Subcutaneous abdominal adipose tissue (tissue), 5 donors: Measurements from ENCODE around the gene INSC.

Experiments
- H3K27ac ChIP-seq: one replicate; pipeline ENCODE4 v1.7.0; 2013; ENCODE audit warnings: low read depth, mild to moderate bottlenecking, inconsistent platforms, low read length, moderate library complexity
- H3K27me3 ChIP-seq, 5 donors: one replicate each; pipeline ENCODE4 v1.7.0; 2013; ENCODE audit warnings: low read length in 5 of 5, inconsistent platforms in 1 of 5; ENCODE audit not compliant: control insufficient read depth in 5 of 5, insufficient read depth in 4 of 5
- H3K36me3 ChIP-seq, 5 donors: one replicate each; pipeline ENCODE4 v1.7.0; 2013; ENCODE audit warnings: low read length in 5 of 5; ENCODE audit not compliant: control insufficient read depth in 5 of 5, insufficient read depth in 5 of 5
- H3K4me1 ChIP-seq, 5 donors: one replicate each; pipeline ENCODE4 v1.7.0; 2013; ENCODE audit warnings: low read length in 5 of 5, mild to moderate bottlenecking in 3 of 5, moderate library complexity in 1 of 5; ENCODE audit not compliant: control insufficient read depth in 5 of 5, insufficient read depth in 5 of 5
- H3K4me3 ChIP-seq, 5 donors: one replicate each; pipeline ENCODE4 v1.7.0; 2013; ENCODE audit warnings: low read length in 5 of 5, low read depth in 1 of 5
- H3K9ac ChIP-seq, 5 donors: one replicate each; pipeline ENCODE4 v1.7.0; 2013; ENCODE audit warnings: low read length in 5 of 5, mild to moderate bottlenecking in 4 of 5, moderate library complexity in 3 of 5
- H3K9me3 ChIP-seq, 5 donors: one replicate each; pipeline ENCODE4 v1.7.0; 2013; ENCODE audit warnings: low read length in 5 of 5; ENCODE audit not compliant: control insufficient read depth in 5 of 5
- donor health status: healthy.
- donor health status: healthy.
- donor health status: healthy.
- donor health status: healthy.
- donor health status: healthy.

INSC gene

DNA sequence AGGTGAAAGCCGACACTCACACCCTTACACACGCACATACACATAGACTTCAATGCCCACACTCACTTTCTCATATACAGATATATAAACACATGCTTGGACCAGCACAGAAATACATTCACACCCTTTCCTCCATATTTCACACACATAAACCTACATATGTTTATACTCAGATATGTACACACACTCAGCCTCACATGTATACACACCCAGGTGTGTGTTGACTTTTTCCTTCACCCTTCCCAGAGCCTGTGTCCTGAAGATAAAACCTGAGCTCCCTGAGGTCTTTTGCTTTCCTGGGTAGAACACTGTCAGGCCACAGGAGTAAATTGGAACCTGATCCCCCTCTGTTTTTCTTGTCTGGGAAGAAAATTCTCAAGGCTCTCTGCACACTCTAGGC, 62.8 kb downstream of the INSC start:
- Histone ChIP-seq H3K4me3 (no peak overlapping the region), H3K27me3 (peaks cover 0 to 3% (median 0%) of the 10 kb centered on the region in 5 donors), H3K4me1 (no peaks in the 10 kb centered on the region), H3K9me3 (no peaks in the 10 kb centered on the region), H3K27ac (no peak overlapping the region), H3K9ac (no peak overlapping the region), H3K36me3 (no peaks in the 10 kb centered on the region)

DNA sequence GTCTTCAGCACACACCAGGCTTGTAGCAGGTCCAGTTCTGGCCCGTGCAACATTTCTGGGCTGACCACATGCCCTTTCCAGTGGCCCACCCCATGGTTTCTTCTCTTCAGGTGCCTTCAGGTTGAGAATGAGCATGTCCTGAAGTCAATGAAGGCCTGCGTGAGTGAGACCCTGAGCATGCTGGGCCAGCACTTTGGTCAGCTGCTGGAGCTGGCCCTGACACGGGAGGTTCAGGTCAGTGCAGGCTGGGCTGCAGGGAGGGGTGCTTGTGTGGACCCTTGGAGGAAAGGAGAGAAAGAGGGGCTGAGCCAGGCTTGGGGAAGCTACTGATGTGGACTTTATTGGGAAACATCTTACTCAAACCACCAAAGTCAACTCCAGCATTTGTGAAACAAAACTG, 63.5 kb downstream of the INSC start:
- peaks cover 0 to 3% (median 0%) of the 10 kb centered on the region in 5 donors for H3K27me3 ChIP-seq

DNA sequence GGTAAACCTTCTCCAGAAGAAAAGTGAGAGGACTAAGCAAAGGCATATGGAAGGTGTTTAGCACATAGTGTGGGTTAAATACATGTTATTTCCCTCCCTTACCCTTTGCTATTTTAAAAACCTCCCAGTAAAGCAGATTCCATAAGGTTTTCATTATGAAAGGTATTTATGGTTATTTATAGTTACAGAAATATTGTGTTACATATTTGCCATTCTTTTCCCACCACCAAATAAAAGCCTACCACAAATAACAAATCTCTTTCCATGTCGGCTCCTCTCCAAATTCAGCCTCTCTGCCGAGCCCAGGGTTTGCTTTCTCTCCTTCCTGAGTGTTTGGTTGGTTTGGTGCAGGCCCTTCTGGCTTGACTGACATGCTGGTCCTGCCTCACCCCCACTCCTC, 64.4 kb downstream of the INSC start:
- Histone ChIP-seq H3K4me3 (no peak overlapping the region), H3K27ac (no peak overlapping the region), H3K9me3 (no peaks in the 10 kb centered on the region), H3K4me1 (no peaks in the 10 kb centered on the region), H3K27me3 (no peaks in the 10 kb centered on the region), H3K9ac (no peak overlapping the region), H3K36me3 (no peaks in the 10 kb centered on the region)

More for the DNA sequence above, 63.5 kb downstream of the INSC start:
- H3K9me3 ChIP-seq, result no peaks in the 10 kb centered on the region
- H3K9ac ChIP-seq, result no peak overlapping the region
- H3K4me1 ChIP-seq, result no peaks in the 10 kb centered on the region
- H3K36me3 ChIP-seq, result no peaks in the 10 kb centered on the region
- no peak overlapping the region for H3K27ac ChIP-seq
- H3K4me3 ChIP-seq, result no peak overlapping the region

DNA sequence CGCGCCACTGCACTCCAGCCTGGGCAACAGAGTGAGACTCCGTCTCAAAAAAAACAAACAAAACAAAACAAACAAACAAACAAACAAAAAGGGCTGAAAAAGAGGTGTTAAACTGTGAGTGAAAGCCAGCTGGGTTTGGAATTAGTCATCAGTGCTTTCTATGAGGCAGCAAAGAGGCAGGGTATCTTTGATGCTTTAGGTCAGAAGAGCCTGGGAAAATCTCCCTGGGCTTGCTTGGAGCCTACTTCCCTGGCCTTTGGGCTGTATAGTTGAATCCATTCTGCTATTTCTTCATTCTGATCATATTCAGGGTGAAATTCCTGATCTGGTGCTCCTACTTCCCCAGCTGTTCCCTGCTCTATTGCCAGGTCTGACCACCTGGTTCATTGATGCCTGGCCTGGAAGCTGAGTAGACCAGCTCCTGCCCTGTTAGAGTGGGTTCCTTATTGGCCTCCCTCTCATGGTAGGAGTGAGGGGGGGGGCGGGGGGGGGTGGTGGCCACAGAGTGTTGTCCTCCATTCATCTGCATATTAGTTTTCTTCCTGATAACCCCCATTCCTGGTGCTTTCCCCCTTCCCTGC, 65.6 kb downstream of the INSC start:
- Histone ChIP-seq H3K9ac (no peak overlapping the region), H3K4me1 (no peaks in the 10 kb centered on the region), H3K27ac (no peak overlapping the region), H3K4me3 (no peak overlapping the region), H3K9me3 (no peaks in the 10 kb centered on the region), H3K27me3 (no peaks in the 10 kb centered on the region), H3K36me3 (no peaks in the 10 kb centered on the region)

DNA sequence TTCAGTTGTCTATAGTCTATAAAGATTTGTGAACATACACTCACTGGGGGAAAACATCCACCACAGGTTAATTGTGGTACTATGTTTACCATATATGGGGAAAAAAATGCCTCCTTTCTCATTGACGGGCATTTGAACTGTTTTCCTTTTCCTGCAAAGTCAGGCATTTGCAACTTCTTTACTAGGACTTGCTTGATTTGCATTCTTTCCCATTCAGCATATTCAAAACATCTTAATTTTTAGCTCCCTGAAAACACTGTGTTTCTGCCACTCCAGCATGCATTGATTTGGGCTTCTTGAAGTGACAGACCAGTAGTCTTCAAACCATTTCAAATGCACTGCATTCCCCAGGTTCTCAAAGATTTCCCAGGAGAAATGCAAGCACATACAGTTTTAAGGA, 67.6 kb downstream of the INSC start:
- Histone ChIP-seq H3K36me3 (no peaks in the 10 kb centered on the region), H3K4me3 (no peak overlapping the region), H3K9ac (no peak overlapping the region), H3K4me1 (no peaks in the 10 kb centered on the region), H3K27me3 (no peaks in the 10 kb centered on the region), H3K9me3 (no peaks in the 10 kb centered on the region), H3K27ac (no peak overlapping the region)

DNA sequence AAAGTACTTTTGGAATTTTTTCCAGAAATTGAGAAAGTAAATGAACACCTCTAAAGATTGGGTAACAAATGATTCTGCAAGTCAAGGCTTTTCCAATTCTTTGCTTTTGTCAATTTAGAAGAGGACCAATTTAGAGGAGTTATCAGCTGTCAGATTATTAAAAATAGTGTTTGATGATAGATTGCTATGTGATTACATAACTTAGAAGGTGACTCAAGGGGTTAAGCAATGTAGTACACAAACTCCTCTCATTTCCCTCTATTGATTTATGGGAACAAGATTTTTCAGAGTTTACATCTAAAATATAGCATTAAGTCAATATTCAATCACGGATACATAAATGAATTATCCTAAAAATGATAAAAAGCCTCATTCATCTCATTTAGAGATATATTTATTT, 70.3 kb downstream of the INSC start:
- no peaks in the 10 kb centered on the region for H3K4me1 ChIP-seq
- H3K9ac ChIP-seq, result no peak overlapping the region
- no peaks in the 10 kb centered on the region for H3K36me3 ChIP-seq
- H3K27ac ChIP-seq, result no peak overlapping the region
- H3K4me3 ChIP-seq, result no peak overlapping the region
- peaks cover 0 to 6% (median 0%) of the 10 kb centered on the region in 5 donors for H3K9me3 ChIP-seq
- no peaks in the 10 kb centered on the region for H3K27me3 ChIP-seq

DNA sequence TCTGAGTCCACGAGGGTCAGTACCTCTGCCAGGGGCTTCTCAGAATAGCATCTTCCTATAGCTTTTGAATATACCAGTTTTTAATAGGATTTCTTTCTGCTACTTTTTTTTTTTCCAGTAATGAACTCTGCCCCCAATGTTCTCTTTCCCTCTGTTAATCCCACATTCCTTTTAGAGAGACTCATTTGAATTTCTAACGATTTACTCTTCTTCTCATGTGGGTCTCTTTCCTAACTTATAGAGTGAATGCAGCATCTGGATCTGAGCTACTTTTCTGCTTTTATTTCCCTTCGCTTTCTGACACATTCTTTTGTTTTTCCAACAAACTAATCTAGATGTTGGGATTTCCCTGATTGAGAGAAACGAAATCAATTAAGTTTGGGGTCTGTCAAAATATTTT, 71.4 kb downstream of the INSC start:
- peaks cover 0 to 6% (median 0%) of the 10 kb centered on the region in 5 donors for H3K9me3 ChIP-seq
- no peaks in the 10 kb centered on the region for H3K27me3 ChIP-seq
- H3K9ac ChIP-seq, result no peak overlapping the region
- no peak overlapping the region for H3K27ac ChIP-seq
- no peaks in the 10 kb centered on the region for H3K4me1 ChIP-seq
- H3K36me3 ChIP-seq, result no peaks in the 10 kb centered on the region
- no peak overlapping the region for H3K4me3 ChIP-seq

DNA sequence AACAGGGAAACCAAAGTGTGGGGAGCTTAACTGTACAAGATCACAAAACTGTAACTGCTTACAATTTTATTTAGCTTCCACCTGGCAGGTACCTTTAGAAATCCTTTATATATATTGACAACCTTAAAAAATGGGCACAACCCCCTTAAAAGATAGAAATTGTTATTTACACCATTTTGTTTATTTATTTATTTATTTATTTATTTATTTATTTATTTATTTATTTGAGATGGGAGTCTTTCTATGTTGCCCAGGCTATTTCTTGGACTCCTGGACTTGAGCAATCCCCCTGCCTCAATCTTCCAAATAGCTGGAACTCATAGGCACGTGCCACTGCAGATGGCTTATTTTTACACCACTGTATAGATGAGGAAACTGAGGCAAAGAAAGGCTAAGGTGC, 74.5 kb downstream of the INSC start:
- Histone ChIP-seq H3K9me3 (peaks cover 0 to 6% (median 0%) of the 10 kb centered on the region in 5 donors), H3K27me3 (no peaks in the 10 kb centered on the region), H3K9ac (no peak overlapping the region), H3K36me3 (no peaks in the 10 kb centered on the region), H3K27ac (no peak overlapping the region), H3K4me3 (no peak overlapping the region), H3K4me1 (no peaks in the 10 kb centered on the region)

DNA sequence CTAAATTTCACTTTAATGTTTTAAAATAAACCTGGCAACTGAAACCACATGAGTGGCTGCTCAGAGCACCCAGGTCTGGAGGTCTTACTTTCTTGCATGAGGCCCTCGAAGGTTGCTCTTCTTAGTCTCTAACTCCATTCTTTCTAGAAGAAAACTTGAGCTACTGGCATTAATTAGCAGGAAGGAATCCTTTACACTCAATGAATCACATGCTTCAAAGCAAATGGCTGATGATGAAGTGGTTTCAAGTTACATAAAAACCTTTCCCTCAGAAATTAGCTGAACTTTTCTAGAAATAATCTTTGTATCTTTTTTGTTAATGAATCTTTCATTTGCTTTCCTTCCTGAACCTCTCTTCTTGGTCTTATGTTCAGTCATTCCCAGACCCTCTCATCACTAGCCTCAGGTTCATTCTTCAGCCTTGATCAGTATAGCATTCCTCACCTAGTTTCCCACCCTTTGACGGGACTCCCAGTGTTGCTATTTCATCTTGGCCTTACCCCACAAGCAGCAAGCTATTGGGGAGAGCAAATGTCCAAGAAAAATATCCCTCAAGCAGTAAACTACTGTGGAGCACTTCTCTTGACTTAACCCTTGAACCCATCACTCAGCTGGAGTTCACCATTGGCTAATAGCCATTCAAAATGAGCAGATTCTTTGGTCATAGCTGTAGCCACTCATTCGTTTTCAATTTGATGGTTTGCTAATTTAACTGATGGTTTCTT, 75.1 kb downstream of the INSC start:
- H3K4me1 ChIP-seq, result no peaks in the 10 kb centered on the region
- H3K27me3 ChIP-seq, result no peaks in the 10 kb centered on the region
- no peak overlapping the region for H3K27ac ChIP-seq
- peaks cover 0 to 6% (median 0%) of the 10 kb centered on the region in 5 donors for H3K9me3 ChIP-seq
- no peak overlapping the region for H3K9ac ChIP-seq
- no peak overlapping the region for H3K4me3 ChIP-seq
- no peaks in the 10 kb centered on the region for H3K36me3 ChIP-seq

DNA sequence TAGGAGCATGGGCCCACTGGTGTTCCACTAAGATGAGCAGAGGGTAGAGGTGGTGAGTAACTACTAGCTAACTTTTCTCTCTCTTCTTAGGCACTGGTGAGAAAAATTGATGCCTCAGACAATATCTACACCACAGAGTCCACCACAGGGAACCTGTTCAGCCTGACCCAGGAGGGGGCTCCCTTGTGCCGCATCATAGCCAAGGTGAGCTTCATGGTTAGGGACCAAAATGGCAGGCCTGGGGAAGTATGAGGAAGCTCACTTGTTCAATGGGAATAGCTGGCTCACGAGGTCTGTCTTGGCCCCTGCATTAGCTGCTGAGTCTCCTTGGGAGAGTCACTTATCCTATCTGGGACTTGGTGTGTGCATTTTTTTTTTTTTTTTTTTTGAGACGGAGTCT, 75.9 kb downstream of the INSC start:
- Histone ChIP-seq H3K9me3 (peaks cover 0 to 6% (median 0%) of the 10 kb centered on the region in 5 donors), H3K4me1 (no peaks in the 10 kb centered on the region), H3K27ac (no peak overlapping the region), H3K27me3 (no peaks in the 10 kb centered on the region), H3K9ac (no peak overlapping the region), H3K4me3 (no peak overlapping the region), H3K36me3 (no peaks in the 10 kb centered on the region)
